ENCODE results near the gene ANKS1B.
"Not testable (repeated sequence)": the region's sequence is repeated elsewhere in the genome, so short reads cannot be mapped to it uniquely, and the experiment has no call there.

ANKS1B gene

DNA sequence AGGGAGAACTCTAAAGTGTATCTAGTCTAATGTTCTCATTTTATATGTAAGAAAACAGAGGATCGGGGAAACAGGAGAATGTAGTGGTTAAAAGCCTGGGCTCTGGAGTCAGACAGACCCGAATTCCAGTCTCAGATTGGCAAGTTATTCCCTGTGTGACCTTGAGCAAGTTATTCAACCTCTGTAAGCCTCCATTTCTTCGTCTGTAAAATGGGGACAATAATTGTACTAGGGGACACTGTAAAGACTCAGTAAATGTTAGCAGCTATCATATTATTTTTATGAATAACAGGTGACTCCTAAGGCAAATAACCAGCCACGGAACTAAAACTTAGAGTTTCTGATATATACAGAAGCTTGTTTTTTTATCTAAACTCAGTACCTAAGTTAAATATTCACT lies 1187.5 kb downstream of the ANKS1B start:
- DNase-seq = no peak

- DNase-seq = no peak
Measured at GRCh38 chr12:98796745-98797144, 1188.0 kb downstream of the ANKS1B start.

DNA sequence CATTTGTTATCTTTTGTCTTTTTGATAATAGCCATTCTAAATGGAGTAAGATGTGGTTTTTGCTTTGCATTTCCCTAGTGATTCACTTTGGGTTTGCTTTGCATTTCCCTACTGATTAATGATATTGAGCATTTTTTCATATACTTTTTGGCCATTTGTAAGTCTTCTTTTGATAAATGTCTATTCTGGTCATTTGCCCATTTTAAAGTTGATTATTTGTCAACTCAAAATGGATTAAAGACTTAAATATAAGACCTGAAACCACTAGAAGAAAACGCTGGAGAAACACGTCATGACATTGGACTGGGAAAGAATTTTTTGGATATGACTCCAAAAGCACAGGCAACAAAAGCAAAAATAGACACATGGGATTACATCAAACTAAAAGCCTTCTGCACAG lies 1191.6 kb downstream of the ANKS1B start:
- no peak for DNase-seq

- DNase-seq = no peak
Measured at GRCh38 chr12:98791406-98791805, 1193.3 kb downstream of the ANKS1B start.

DNA sequence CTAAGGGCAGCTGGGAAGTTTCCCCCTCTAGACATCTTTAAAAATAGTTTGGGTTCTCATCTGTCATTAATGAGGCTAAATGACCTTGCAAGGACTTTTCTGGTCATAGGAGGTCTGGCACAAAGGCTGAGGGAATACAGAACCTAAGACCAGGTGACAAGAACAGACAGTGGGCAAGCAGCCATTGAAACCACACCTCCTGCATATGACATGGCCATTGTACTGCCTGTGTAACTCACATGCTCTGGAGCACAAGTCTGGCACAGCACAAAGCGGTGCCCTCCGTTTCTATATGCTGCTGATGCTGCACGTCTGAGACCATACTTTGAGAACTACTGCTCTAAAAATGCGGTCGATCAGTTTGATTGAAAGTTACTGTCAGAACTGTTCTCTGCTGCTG lies 1196.3 kb downstream of the ANKS1B start:
- no peak for DNase-seq

- peak in 1 of 3 experiments; percentile 81 for DNase-seq
Measured at GRCh38 chr12:98786653-98787052, 1198.1 kb downstream of the ANKS1B start.

DNA sequence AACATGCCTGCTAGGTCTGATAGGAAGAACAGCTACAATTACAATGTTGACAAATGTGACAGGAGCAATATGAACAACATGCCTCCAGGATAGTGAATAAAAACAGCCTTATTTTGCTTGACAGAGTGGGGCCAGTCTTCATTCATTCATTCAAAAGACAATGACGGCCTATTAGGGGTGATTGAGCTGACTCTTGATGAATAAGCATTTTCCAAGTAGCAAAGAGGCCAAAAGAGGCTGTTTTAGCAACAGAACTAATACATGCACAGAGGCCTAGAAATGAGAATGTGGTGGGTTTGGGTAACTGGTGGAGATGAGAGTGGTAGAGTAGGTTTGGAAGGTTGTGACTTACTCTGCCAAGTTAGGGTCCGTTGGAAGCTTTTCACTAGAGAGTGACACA lies 1201.3 kb downstream of the ANKS1B start:
- no peak for DNase-seq

GRCh38 chr12:98780261-98780660 lies 1204.5 kb downstream of the ANKS1B start:
- DNase-seq = no peak

- no peak for DNase-seq
Measured at GRCh38 chr12:98772818-98773217, 1211.9 kb downstream of the ANKS1B start.

DNA sequence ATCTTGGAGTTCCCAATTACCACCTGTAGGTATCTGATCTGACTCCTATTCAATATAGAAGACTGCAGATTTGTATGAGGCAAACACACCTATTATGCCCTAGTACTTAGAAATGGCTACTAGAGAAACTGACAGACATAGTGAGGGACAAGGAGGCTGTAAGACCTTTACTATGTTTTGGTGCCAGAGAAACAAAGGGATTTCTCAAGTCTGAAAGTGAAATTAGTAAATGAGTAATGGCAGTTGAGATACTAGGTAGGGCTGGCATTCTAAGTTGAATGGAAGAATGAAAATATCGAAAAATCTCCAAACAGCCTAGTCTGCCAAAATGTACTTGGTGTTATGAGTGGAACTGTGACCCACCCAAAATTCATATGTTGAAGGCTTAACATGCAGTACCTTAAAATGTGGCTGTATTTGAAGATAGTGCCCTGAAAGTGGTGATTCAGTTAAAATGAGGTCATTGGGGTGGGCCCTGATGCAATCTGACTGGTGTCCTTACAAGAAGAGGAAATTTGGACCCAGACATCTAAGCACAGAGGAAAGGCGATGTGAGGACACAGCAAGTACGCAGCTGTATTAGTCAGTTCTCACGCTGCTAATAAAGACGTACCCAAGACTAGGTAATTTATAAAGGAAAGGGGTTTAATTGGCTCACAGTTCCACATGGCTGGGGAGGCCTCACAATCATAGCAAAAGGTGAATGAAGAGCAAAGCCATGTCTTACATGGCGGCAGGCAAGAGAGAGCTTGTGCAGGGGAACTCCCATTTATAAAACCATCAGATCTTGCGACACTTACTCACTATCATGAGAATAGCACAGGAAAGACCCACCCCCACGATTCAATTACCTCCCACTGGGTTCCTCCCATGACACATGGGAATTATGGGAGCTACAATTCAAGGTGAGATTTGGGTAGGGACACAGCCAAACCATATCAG lies 1212.7 kb downstream of the ANKS1B start:
- no peak for DNase-seq

DNA sequence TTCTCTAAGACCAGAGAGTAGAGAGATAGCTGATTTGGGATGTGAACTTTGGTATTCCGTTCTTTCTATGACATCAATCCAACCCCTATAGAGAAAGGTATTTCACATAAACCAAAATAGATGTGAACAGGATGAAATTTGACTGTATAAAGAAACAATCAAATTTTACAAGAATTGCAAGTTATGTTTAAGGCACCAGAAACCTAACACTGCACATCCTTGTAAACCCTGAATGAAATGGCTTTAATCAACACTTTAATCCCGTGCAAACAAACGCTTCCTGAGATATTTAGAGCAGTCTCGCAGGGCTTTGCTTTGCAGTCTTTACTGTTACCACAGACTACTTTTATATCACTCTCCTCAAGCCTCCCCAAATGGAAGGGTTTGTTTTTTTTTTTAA lies 1214.5 kb downstream of the ANKS1B start:
- DNase-seq = no peak

DNA sequence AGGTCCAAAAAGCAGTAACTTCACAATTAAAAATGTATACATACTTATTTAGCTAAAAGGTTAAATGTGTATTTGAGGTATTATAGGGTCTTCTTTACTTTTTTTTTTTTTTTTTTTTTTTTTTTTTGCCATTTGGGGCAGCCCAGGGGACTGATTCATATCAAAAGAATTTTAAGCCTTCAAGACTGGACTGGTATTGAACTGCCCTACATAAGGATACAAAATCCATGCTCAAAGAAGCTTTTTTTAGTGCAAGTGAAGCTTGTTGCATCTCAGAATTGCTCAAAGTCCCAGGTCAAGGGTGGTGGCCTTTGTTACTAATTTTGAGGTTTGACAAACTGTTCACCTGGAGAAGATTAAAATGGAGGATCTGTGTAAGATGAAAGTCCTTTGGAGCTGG lies 1215.7 kb downstream of the ANKS1B start:
- DNase-seq = no peak

DNA sequence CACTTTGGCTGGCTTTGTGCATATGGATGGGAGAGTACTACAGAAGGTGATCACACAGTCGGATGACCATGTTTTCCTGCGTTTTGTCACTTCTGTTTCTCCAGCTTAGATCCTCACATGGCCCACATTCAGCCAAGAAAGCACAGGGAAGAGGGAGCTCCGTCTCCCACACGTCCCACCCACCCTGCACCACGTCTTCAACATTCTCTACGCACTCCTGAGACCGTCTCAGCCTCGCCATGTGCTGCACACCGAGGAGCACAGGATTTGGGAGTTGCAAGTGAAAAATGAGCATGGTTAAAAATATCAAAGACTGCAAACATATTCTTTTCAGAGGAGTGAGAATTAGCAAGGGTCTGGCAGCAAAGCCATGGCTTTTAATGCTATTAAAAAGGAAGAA lies 1217.5 kb downstream of the ANKS1B start:
- no peak for DNase-seq

GRCh38 chr12:98763656-98764055 lies 1221.1 kb downstream of the ANKS1B start:
- DNase-seq = no peak

GRCh38 chr12:98758331-98758730 lies 1226.4 kb downstream of the ANKS1B start:
- no peak for DNase-seq

GRCh38 chr12:98757455-98757854 lies 1227.3 kb downstream of the ANKS1B start:
- no peak for DNase-seq

GRCh38 chr12:98755855-98756254 lies 1228.9 kb downstream of the ANKS1B start:
- not testable (repeated sequence) for DNase-seq

- no peak for DNase-seq
Measured at GRCh38 chr12:98754095-98754494, 1230.6 kb downstream of the ANKS1B start.

DNA sequence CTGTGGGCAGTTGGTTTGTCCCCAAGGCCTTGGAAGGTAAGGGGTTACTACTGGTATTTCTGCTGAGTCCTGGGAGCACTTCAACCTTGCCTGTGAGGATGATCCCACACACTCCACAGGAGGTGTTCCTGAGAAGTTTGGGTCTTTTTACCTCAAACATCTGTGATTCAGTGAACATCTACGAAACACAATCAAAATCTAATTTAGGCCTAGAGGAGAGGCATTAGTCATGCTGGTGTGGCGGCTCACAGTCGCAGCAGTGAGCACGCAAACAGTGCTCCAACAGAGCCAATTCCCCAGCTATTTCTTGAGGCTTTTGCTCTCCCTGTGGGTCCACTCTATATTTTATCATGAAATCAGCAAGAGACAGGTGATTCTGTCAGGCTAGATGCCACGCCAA lies 1232.0 kb downstream of the ANKS1B start:
- no peak for DNase-seq

- DNase-seq = no peak
Measured at GRCh38 chr12:98751580-98752115, 1233.1 kb downstream of the ANKS1B start.

- DNase-seq = no peak
Measured at GRCh38 chr12:98750511-98750910, 1234.2 kb downstream of the ANKS1B start.

- DNase-seq = no peak
Measured at GRCh38 chr12:98748463-98748862, 1236.3 kb downstream of the ANKS1B start.

- peak in 2 of 3 experiments; percentile 23 to 55 for DNase-seq
Measured at GRCh38 chr12:98745578-98746391, 1239.0 kb downstream of the ANKS1B start.

DNA sequence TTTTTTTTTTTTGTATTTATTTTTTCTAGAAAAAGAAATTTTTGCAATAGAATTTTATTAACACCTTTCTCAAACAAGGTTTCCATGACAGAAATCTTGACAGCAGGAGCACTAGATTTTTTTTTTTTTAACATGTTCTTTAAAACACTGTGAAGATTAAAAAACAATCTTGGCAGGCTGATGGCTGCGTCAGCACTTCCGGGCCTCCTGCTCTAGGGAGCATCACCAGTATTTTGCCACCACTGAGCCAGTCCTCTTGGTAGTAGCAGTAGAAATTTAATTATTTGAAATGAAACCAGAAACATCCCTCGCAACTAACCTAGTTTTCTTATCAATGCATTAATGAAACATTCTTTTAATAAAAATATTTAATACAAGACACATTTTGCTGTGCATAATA lies 1240.1 kb downstream of the ANKS1B start:
- DNase-seq = no peak
